Stimulated activated CD4-positive, alpha-beta T cell treated with anti-CD3 and anti-CD28 coated beads, Interleukin-1b, Interleukin-23, amount 100 ng/mL, for 1 hour (primary cell): ENCODE results near the gene NXPE1.

Source experiments
- DNase-seq, 2 donors: peaks; one replicate each; pipeline ENCODE4 v3.0.0-alpha.2; 2020; ENCODE audit warnings: low read depth in 2 of 2

Gene NXPE1

DNA sequence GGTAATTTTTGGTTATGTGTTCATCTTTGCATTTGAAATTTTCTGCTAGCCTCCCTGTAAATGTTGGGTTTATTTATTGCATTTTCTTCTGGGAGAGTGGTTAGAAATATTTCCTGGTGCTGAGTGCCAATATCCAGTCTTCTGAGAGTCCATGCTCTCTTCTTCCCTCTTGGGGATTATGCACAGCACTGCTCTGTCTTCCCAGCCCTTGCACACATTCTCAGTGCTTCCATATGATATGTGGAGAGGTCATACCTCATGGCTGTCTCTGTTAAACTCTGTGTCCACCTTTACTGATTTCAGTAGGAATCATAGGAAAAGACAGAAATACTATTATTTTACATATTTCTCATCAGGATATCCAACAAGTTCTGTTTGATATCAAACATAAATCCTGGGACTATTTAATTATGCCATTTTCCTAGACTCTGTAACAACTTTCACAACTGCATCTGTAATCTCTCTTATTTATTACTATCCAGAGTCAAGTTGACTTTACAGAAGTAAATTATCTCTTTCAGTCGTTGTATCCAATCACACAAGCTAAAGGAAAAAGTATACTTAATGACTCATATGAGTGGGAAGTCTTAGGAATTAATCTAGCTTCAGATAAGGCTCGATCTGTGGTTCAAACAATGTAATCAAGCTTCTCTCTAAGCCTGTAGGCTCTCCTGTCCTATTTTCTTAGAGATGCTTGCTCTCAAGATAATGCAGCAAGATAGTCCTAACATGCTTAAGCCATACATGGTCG is 2.7 kb upstream of the NXPE1 start:
- no peak for DNase-seq

DNA sequence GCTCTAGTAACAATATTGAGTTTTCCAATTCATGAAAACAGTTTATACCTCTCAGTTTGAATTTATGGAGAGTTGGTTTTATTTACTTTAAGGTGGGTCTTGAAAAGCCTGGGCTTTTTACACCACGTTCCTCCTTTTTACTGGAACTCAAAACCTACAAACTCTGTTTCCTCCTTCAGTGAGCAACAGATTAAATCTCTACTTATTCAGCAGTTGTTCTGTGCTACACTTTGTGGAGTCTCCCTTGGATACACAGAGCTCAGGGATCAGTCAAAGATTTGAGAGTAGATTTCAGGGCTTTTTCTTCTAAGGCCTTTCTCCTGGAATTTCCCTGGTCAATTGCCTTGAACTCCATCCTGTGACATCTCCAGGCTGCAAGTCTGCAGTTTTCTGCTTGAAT is 3.5 kb downstream of the NXPE1 start:
- DNase-seq = no peak

DNA sequence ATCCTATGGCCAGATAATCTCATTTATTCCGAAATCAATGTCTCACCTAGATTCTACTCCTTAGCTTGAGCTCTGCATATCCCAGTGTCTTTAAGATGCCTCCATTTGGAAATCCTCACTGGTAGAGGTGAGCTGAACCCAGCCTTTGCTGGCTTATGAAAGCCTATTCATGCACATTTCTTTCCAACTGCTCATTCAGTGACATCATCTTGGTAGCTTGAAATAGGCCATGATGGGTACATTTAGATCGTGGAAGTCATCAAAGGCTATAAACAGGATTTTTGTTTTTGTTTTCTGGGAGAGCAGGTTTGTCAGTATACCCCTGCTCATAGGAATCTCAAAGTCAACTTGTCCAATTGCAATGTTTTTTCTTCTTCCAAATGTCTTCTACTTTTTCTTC is 6.0 kb downstream of the NXPE1 start:
- DNase-seq = no peak

DNA sequence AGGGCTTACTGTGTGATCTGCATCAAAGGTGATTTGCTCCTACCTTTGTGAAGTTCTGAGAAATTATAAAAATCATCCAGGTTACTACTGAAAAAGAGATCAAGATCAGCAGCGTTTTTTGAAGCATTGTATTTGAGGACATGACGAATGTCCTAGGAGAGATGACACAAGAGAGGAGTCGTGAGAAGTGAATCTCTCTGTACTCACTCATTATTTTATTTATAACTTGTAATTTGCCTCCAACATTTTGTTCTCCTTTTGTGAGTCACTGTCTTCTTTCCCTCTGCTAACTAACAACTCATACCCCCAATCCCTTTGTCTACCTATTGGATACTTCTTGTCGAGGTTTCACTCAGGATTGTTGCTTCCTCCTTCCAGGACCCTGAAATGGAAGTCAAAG is 8.6 kb downstream of the NXPE1 start:
- no peak for DNase-seq

DNA sequence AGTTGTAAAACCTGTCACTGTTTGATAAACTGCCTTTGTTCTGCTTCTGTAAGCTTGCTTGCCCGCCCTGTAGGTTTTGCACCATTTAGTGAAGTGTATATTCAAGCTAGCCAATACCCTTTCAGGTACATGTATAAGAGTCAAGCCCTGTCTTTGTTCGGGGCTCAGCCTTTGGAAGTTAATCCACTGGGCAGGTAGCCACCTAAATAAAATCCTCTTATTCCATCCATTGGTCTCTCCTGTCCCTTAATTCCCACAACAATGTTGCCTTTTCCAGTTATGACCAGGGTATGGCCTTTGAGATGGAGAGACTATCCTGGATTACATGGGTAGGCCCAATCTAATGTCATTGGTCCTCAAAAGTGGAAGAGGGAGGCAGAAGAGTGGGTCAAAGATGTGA is 34.0 kb downstream of the NXPE1 start:
- no peak for DNase-seq

DNA sequence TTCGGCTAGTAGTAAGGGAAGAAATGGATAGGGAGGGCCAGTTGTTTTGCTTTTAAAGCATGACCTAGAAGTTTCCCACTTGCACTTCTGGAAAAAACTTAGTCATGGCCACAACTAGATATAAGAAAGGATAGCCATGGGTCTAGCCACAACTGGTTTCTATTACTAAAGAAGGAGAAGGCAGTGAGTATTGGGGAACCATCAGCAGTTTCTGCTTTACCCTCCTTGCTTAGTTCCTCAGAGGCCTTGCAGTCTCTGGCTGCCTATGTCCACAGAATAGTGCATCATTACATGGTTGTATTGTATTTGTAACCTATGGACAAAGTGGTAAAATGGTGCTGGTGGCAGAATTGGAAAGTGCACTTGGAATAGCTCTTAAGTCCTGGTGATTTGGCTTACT is 35.6 kb downstream of the NXPE1 start:
- DNase-seq = no peak

DNA sequence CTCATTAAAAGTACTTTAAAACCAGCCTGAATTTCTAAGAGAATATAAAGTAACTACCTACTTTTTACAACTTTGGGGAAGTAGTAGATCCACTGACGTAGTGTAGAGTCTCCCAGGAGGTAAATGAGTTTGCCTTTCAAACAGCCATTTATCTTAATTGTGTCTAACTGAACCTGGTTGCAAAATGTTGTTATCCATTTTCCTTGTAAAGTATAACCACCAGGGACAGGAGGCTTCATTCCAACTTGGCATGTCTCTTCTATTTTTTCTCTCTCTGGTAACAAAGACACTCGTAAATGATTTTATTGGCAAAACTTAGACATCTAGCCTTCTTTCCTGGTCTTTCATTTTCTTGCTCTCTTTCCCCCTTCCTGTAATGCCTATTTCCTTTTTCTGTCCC is 36.9 kb downstream of the NXPE1 start:
- no peak for DNase-seq

DNA sequence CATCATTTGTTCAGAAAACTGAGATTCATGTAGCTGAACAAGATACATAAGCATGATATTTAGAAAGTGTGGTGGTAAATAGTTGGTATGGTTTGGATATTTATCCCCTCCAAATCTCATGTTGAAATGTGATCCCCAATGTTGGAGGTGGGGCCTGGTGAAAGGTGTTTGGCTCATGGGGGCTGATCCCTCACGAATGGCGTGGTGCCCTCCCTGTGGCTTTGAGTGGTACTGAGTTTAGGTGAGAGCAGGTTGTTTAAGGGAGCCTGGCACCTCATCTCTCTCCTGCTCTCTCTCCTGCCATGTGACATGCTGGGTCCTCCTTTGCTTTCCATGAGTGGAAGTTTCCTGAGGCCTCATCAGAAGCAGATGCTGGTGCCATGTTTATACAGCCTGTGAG is 48.1 kb downstream of the NXPE1 start:
- DNase-seq = no peak

DNA sequence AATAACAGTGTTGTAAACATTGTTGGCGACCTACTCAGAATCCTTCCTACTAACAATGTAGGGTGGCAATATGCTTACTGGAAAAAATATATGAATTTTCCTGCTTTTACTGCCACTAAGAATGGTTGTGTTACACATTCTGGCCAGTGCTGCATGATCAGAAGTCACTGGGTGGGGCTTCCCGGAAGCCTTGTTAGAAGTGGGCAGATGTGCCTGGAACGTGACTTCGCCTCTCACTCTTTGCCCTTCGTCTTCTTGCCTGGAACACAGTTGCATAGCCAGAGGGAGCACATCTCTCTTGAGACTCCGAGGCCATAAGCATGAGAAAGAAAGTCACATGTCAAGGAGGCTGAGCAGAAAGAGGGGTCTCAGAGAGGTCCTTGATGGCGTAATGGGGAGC is 48.6 kb downstream of the NXPE1 start:
- no peak for DNase-seq

DNA sequence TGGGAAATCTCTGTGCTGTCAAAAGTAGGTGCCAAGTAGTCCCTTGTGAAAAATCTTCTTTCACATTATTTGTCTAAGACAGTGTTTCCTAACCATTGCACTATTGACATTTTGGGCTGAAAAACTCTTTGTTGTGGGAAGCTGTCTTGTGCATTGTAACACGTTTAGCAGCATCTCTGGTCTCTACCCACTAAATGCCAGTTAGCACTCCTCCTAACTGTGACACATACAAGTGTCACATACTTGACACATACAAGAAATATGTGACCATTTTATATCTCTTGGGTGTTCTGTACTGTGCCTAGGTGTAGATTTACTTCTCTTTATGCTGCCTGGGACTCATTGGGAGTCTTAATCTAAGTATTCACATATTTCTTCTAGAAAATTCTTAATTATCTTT is 57.8 kb downstream of the NXPE1 start:
- DNase-seq = no peak

DNA sequence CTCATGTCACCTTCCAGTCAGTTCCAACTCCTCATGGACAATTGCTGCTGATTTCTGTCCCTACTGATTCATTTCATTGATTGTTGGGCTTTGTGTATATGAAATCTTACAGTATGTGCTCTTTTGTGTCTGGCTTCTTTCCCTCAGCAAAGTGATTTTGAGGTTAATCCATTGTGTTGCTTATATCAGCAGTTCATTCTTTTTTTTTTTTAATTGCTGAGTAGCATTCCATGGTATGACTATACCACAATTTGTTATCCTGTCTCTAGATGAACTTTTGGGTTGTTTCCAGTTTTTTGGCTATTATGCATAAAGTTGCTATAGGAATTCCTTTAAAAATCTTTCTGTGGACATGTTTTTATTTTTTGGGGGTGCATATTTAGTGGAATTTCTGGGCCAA is 59.9 kb downstream of the NXPE1 start:
- no peak for DNase-seq

DNA sequence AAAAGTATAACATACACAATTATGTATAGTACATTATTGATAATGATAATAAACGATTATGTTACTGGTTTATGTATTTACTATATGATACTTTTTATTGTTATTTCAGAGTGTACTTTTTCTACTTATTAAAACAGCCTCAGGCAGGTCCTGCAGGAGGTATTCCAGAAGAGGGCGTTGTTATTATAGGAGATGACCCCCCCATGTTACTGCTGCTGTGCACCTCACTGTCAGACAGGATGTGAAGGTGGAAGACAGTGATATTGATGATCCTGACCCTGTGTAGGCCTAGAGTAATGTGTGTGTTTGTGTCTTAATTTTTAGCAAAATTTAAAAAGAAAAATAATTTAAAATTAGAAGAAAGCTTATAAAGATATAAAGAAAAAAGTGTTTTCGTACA is 62.8 kb downstream of the NXPE1 start:
- DNase-seq = no peak

DNA sequence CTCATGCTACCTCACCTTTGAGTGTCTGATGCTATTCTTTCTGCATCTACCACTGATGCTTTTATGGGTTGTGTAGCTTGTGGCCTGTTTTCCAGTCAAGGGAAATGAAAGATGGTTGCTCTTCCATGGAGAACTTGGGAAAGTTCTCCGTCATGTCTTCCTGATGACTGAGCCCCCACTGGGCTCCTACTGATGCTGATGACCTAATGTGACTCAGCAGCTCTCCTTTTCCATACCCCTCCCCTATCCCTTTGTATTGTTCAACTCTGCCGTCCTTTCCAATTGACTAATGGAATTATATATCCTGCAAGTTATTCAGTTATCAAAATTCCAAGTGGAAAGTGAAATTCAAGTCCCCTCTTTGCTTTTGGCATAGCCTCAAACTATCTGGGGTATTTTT is 75.8 kb downstream of the NXPE1 start:
- DNase-seq = no peak

DNA sequence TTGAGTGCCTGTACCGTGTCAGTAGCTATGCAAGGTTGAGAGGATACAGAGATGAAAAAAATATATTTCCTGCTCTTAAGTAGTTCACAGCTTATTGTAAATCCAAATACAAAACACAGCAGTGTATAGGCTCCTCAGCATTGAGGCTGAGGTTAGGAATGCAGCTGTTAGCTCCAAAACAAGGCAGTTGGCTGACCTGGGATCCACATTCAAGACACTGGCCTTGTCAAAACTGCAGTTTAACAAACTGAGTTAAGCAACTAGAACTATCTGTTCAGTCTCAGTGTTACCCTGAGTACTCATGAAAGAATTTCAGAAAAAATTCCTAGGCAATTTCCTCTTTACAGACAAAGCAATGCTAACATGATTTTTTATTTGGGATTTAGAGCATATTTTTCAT is 77.6 kb downstream of the NXPE1 start:
- no peak for DNase-seq

DNA sequence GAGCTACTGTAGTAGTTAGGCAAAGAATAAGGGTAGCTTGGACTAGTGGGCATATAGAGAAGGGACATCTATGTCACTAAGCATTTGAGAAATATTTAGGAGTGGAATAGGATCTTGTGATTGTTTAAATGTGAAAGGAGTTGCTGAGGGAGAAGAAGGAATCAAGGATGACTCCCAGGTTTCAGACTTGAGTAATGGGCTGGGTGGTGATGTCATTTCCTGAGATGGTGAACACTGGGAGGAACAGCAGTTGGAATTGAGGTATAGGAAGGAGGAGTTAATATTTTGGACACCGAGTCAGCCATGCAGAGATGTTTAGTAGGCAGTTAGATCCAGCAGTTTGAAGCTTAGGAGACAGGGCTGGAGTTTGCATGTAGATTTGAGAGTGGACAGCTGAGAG is 80.3 kb downstream of the NXPE1 start:
- DNase-seq = no peak

DNA sequence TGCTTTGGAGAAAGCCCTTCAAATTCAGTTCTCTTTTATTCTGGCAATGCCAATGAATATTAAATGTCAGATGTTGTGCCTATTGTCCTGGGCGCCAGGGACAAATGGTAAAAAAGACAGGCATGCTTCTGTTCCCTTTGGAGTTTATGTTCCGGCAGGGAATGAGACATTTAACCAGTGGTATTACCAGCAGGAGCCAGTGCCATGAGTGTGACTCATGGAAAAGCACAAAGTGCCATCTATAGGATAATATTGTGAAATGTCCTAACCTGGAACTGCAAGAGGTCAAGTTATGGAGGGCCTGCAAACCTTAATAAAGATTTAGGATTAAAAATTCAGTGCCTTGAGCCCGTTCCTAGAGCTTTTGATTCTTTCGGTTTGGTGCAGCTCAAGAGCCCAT is 80.9 kb downstream of the NXPE1 start:
- DNase-seq = no peak

DNA sequence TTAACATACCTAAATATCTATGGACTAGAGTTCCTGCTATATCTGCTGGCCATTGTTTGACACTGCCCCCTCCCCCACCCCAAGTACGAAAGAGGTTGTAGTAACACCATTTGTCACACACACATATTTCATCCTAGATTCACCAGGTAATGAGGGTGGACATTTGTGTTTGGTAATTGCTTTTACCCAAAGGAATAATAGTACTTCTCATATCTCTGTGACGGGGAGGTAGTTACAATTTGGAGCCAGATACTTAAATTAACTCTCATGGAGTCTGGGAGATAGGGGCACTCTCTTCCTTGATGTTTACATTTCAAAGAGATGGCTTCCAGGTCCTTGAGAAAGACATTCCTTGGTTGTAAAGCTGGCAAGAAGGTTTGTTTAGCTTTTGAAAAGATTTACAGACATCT is 81.7 kb downstream of the NXPE1 start:
- no peak for DNase-seq

DNA sequence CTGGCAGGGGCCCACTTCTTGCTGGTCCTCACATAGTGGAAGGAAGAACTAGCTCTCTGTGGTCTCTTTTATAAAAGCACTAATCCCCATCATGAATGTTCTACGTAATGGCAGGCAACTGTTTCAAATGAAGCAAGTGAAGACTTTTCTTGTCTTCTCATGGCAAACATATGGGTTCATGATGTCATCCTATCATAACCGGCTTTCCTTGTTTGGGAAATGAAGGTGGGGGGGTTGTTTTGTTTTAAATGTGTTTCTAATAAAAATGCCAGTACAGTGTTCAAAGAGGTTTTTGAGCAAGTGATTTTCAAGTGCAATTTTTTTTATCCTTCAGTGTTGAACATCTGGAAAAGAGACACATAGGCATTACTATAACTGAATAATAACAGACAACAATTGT is 87.0 kb downstream of the NXPE1 start:
- DNase-seq = no peak
